Dermis microvascular lymphatic vessel endothelial cell (primary cell): ENCODE measurements around the gene PLEKHF1. TPM values are rescaled to one million over a fixed set of nuclear protein-coding genes. Genes with fewer than 3 reads are reported as not detected.

Source experiments
- DNase-seq, 2 donors: peaks; one replicate each; pipeline versions ENCODE4 v3.0.0 to v3.0.0-alpha.2; 2010; ENCODE audit warnings: low read depth in 2 of 2
- total RNA-seq: library from RNA; depleted of rRNA; stranded (reverse); fragments of >200 nt; gene quantifications from 2 replicates; pipeline ENCODE4 v1.2.1, GENCODE V29; 2014

Gene PLEKHF1
- total RNA-seq, 1 donor from 2014 or later: 4.1 TPM

DNA sequence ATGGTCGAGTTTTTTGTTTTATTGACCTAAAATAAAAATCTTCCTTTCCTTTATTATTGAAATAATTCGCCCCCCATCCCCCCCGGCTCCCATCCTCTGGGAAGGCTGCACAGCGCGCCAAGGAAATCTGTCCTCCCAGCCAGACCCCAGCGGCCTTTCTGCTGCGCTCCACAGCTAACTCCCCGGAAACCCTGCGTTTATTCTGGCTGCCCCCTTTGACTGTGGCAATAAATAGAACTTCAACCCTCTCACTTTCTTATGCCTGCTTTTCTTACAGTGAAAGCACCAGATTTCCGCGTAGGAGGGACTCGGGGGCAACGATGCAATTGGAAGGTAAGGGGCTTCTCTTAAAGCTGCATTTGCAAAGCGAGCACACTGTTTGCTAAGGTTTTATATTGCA lies 59.5 kb downstream of the PLEKHF1 start:
- no peak for DNase-seq

Other genes with a start within 250 kb of the PLEKHF1 start
- gene VSTM2B, start 139.5 kb upstream of the PLEKHF1 start, total RNA-seq: not detected in 2 replicates
- 57.5 and 57.8 TPM in 2 replicates for gene POP4, start 59.2 kb upstream of the PLEKHF1 start, total RNA-seq
- gene C19orf12, start 49.8 kb downstream of the PLEKHF1 start, total RNA-seq: 12.3 and 19.8 TPM in 2 replicates
- 3.8 and 4.0 TPM in 2 replicates for gene CCNE1, start 146.5 kb downstream of the PLEKHF1 start, total RNA-seq